ENCODE results near the gene AHRR.

GRCh38 chr5:410911-411517 lies 89.5 kb downstream of the AHRR start:
- TF ChIP-seq EZH2 (IDR thresholded peaks at IDR 0.05; ENCODE audit: insufficient read depth, low read length) = no peak
- TF ChIP-seq CTCF (IDR thresholded peaks at IDR 0.05; ENCODE audit: insufficient read depth, low read depth, low read length) = no peak
